Spleen (tissue), 7 donors: ENCODE results near the gene IRF2BP2.

Source experiments
- CTCF ChIP-seq, 11 experiments: fragments of 200-600 bp in 7 of 11; fragments of 450-650 bp in 4 of 11; sonication (generic) in 4 of 11; IDR thresholded peaks in 8 of 11; conservative IDR thresholded peaks in 3 of 11; 1 replicate in 7 of 11; 2 replicates in 4 of 11; pipeline versions ENCODE4 v1.4.0 to v1.8.0; 2016 to 2021; ENCODE audit warnings: antibody characterized with exemption in 11 of 11, inconsistent platforms in 4 of 11, mild to moderate bottlenecking in 1 of 11
- POLR2A ChIP-seq, 3 donors: fragments of 450-650 bp; IDR thresholded peaks; one replicate each; pipeline ENCODE4 v1.5.1; 2017; ENCODE audit warnings: antibody characterized with exemption in 3 of 3, mild to moderate bottlenecking in 1 of 3
- POLR2AphosphoS5 ChIP-seq, 3 donors: sonication (generic); formaldehyde crosslinking; IDR thresholded peaks; one replicate each; pipeline ENCODE4 v1.5.1; 2017; ENCODE audit warnings: antibody characterized with exemption in 3 of 3
- donor health status: DM: no; HTN: no; CAD: no; lungs with moderate emphysema.
- donor health status: DM: no; HTN: no; CAD: no.
- donor health status: DM: no; HTN: no; CAD: no.

GRCh38 chr1:234585330-234586055, 24.5 kb downstream of the IRF2BP2 start:
- no peak for TF ChIP-seq CTCF (IDR thresholded peaks at IDR 0.05 in 8 of 11, conservative IDR thresholded peaks at IDR 0.05 in 3 of 11)
- no peak for TF ChIP-seq POLR2A (IDR thresholded peaks at IDR 0.05)
- TF ChIP-seq POLR2AphosphoS5 (IDR thresholded peaks at IDR 0.05): no peak
